ENCODE measurements around the gene TCF23.
"Not testable (repeated sequence)": the region's sequence is repeated elsewhere in the genome, so short reads cannot be mapped to it uniquely, and the experiment has no call there.

Gene TCF23

GRCh38 chr2:27155069-27155520 lies 6.3 kb downstream of the TCF23 start:
- no peak for DNase-seq

- DNase-seq: no peak
These were observed 9.7 kb downstream of the TCF23 start for GRCh38 chr2:27158468-27158867.

GRCh38 chr2:27159271-27159670 lies 10.5 kb downstream of the TCF23 start:
- DNase-seq: no peak

GRCh38 chr2:27160191-27160590 lies 11.4 kb downstream of the TCF23 start:
- no peak for DNase-seq

GRCh38 chr2:27162151-27163121 lies 13.6 kb downstream of the TCF23 start:
- no peak for DNase-seq

- DNase-seq: no peak
These were observed 16.4 kb downstream of the TCF23 start for GRCh38 chr2:27164960-27165763.

GRCh38 chr2:27170581-27171337 lies 22.0 kb downstream of the TCF23 start:
- no peak for DNase-seq

- no peak for DNase-seq
These were observed 22.6 kb downstream of the TCF23 start for GRCh38 chr2:27171351-27171848.

- no peak for DNase-seq
These were observed 25.8 kb downstream of the TCF23 start for GRCh38 chr2:27174638-27175037.

GRCh38 chr2:27175330-27175729 lies 26.5 kb downstream of the TCF23 start:
- no peak for DNase-seq

GRCh38 chr2:27175781-27176180 lies 27.0 kb downstream of the TCF23 start:
- not testable (repeated sequence) for DNase-seq

GRCh38 chr2:27177441-27178351 lies 28.9 kb downstream of the TCF23 start:
- no peak for DNase-seq

- no peak for DNase-seq
These were observed 29.7 kb downstream of the TCF23 start for GRCh38 chr2:27178469-27178868.

- no peak for DNase-seq
These were observed 30.7 kb downstream of the TCF23 start for GRCh38 chr2:27179344-27180000.

- no peak for DNase-seq
These were observed 33.5 kb downstream of the TCF23 start for GRCh38 chr2:27182346-27182745.

- no peak for DNase-seq
These were observed 35.3 kb downstream of the TCF23 start for GRCh38 chr2:27184115-27184514.

- no peak for DNase-seq
These were observed 36.7 kb downstream of the TCF23 start for GRCh38 chr2:27185331-27186026.

- DNase-seq: no peak
These were observed 38.0 kb downstream of the TCF23 start for GRCh38 chr2:27186613-27187345.

- DNase-seq: no peak
These were observed 41.2 kb downstream of the TCF23 start for GRCh38 chr2:27189989-27190388.

All from activated CD4-positive, alpha-beta T cell treated with anti-CD3 and anti-CD28 coated beads for 1 hour (primary cell).